GM23338 (cell line): ENCODE measurements around the gene PTTG1IP. TPM values are rescaled to one million over a fixed set of nuclear protein-coding genes. Genes with fewer than 3 reads are reported as not detected.

Source experiments
- ATAC-seq: fragments of 200-7000 bp; cut with Tn5 transposase; 3 replicates; pipeline ENCODE4 v1.9.1; 2020
- DNase-seq: peaks from one replicate; pipeline ENCODE4 v3.0.0-alpha.2; 2015; ENCODE audit warnings: low spot score
- H2AFZ ChIP-seq: fragments of 200-600 bp; sonication (generic); 2 replicates; pipeline ENCODE4 v1.8.0; 2016; ENCODE audit warnings: antibody characterized with exemption, mild to moderate bottlenecking, moderate library complexity
- H3F3A ChIP-seq: fragments of 200-600 bp; sonication (generic); replicated peaks from 2 replicates; pipeline ENCODE4 v1.8.0; 2017; ENCODE audit warnings: antibody characterized with exemption, mixed run types, low read depth
- H3K27ac ChIP-seq: fragments of 200-600 bp; sonication (generic); 2 replicates; pipeline ENCODE4 v1.6.1; 2016; ENCODE audit warnings: low read depth
- H3K27me3 ChIP-seq: fragments of 200-600 bp; sonication (generic); 2 replicates; pipeline ENCODE4 v1.8.0; 2016; ENCODE audit warnings: mild to moderate bottlenecking, mixed run types, moderate library complexity; ENCODE audit not compliant: insufficient read depth
- H3K36me3 ChIP-seq: fragments of 200-600 bp; sonication (generic); 2 replicates; pipeline ENCODE4 v1.8.0; 2016; ENCODE audit warnings: mild to moderate bottlenecking; ENCODE audit not compliant: insufficient read depth
- H3K4me1 ChIP-seq: fragments of 200-600 bp; sonication (generic); 2 replicates; pipeline ENCODE4 v1.8.0; 2016; ENCODE audit warnings: mild to moderate bottlenecking, moderate library complexity; ENCODE audit not compliant: insufficient read depth
- H3K4me2 ChIP-seq: fragments of 200-600 bp; sonication (generic); 2 replicates; pipeline ENCODE4 v1.7.1; 2017; ENCODE audit warnings: mixed run types
- H3K4me3 ChIP-seq: fragments of 200-600 bp; sonication (generic); 2 replicates; pipeline ENCODE4 v1.6.1; 2016; ENCODE audit warnings: mixed run types
- H3K79me2 ChIP-seq: fragments of 200-600 bp; sonication (generic); replicated peaks from 2 replicates; pipeline ENCODE4 v1.8.0; 2017; ENCODE audit warnings: mild to moderate bottlenecking; ENCODE audit not compliant: insufficient read depth
- H3K9me2 ChIP-seq: fragments of 200-600 bp; sonication (generic); 2 replicates; pipeline ENCODE4 v1.8.0; 2017; ENCODE audit not compliant: insufficient read depth
- H4K20me1 ChIP-seq: fragments of 200-600 bp; sonication (generic); replicated peaks from 2 replicates; pipeline ENCODE4 v1.8.0; 2017; ENCODE audit warnings: mild to moderate bottlenecking; ENCODE audit not compliant: insufficient read depth
- H3K27ac Mint-ChIP-seq: 2 replicates; pipeline ENCODE4 v1.8.0; 2020; ENCODE audit warnings: inconsistent platforms, mild to moderate bottlenecking, moderate library complexity, mixed read lengths
- H3K27me3 Mint-ChIP-seq: 3 replicates; pipeline ENCODE4 v1.8.0; 2022; ENCODE audit warnings: low read depth, mild to moderate bottlenecking, moderate library complexity, mixed read lengths, inconsistent platforms; ENCODE audit not compliant: insufficient read depth, poor library complexity
- H3K36me3 Mint-ChIP-seq: 3 replicates; pipeline ENCODE4 v1.8.0; 2021; ENCODE audit warnings: low read depth, mild to moderate bottlenecking, inconsistent platforms, moderate library complexity, mixed read lengths
- H3K4me1 Mint-ChIP-seq: 3 replicates; pipeline ENCODE4 v1.8.0; 2020; ENCODE audit warnings: mild to moderate bottlenecking, inconsistent platforms, mixed read lengths
- H3K4me3 Mint-ChIP-seq: 3 replicates; pipeline ENCODE4 v1.8.0; 2021; ENCODE audit warnings: moderate library complexity, mild to moderate bottlenecking, inconsistent platforms, mixed read lengths
- H3K9me3 Mint-ChIP-seq: 3 replicates; pipeline ENCODE4 v1.8.0; 2020; ENCODE audit warnings: moderate library complexity, mild to moderate bottlenecking, inconsistent platforms, mixed read lengths
- CREB1 ChIP-seq: fragments of 250-450 bp; sonication (Bioruptor Pico); IDR thresholded peaks from 2 replicates; pipeline ENCODE4 v1.5.0; 2020; ENCODE audit warnings: low read depth, mild to moderate bottlenecking, moderate library complexity
- EZH2phosphoT487 ChIP-seq: fragments of 200-600 bp; sonication (generic); IDR thresholded peaks from one replicate; pipeline ENCODE4 v1.8.1; 2018; ENCODE audit warnings: antibody characterized with exemption; ENCODE audit not compliant: unreplicated experiment
- JUNB ChIP-seq: IDR thresholded peaks from one replicate; pipeline ENCODE4 v1.6.1; 2016; ENCODE audit warnings: antibody characterized with exemption; ENCODE audit not compliant: unreplicated experiment
- NANOG ChIP-seq: IDR thresholded peaks from 2 replicates; pipeline ENCODE4 v1.6.1; 2016; ENCODE audit warnings: antibody characterized with exemption, borderline replicate concordance
- POLR2AphosphoS5 ChIP-seq: IDR thresholded peaks from 2 replicates; pipeline ENCODE4 v1.6.1; 2016; ENCODE audit warnings: antibody characterized with exemption, low read depth
- STAT1 ChIP-seq: IDR thresholded peaks from one replicate; pipeline ENCODE4 v1.6.1; 2016; ENCODE audit warnings: antibody characterized with exemption; ENCODE audit not compliant: unreplicated experiment
- ZNF331 ChIP-seq: fragments of 250-450 bp; sonication (Bioruptor Pico); IDR thresholded peaks from 2 replicates; pipeline ENCODE4 v1.5.0; 2020; ENCODE audit warnings: low read depth, mild to moderate bottlenecking, moderate library complexity
- polyA plus RNA-seq: library from polyadenylated mRNA; unstranded; fragments of >200 nt; fragmentation: Nextera tagmentation; extraction: Ambion mirVana; gene quantifications from 2 replicates; pipeline ENCODE4 v1.2.1, GENCODE V29; 2016
- total RNA-seq: library from RNA; depleted of rRNA; stranded (reverse); fragments of >200 nt; shearing (Covaris generic); gene quantifications from 2 replicates; pipeline ENCODE4 v1.2.3, GENCODE V29; 2014
- TF ChIP-seq, protein P1 (sequence below): IDR thresholded peaks from one replicate; pipeline ENCODE4 v1.6.1; 2018; ENCODE audit warnings: antibody characterized with exemption; ENCODE audit not compliant: unreplicated experiment
- TF ChIP-seq, protein P2 (sequence below), 2 experiments: fragments of 200-600 bp in 1 of 2; sonication (generic) in 1 of 2; conservative IDR thresholded peaks; 2 replicates each; pipeline versions ENCODE4 v1.5.1 to v1.6.1; 2016 to 2017; ENCODE audit warnings: antibody characterized with exemption in 2 of 2, low read depth in 2 of 2, mild to moderate bottlenecking in 2 of 2, moderate library complexity in 1 of 2

Gene PTTG1IP
- total and polyA plus RNA-seq, 2 experiments from 2014 or later, result 99.9 to 172 TPM

DNA sequence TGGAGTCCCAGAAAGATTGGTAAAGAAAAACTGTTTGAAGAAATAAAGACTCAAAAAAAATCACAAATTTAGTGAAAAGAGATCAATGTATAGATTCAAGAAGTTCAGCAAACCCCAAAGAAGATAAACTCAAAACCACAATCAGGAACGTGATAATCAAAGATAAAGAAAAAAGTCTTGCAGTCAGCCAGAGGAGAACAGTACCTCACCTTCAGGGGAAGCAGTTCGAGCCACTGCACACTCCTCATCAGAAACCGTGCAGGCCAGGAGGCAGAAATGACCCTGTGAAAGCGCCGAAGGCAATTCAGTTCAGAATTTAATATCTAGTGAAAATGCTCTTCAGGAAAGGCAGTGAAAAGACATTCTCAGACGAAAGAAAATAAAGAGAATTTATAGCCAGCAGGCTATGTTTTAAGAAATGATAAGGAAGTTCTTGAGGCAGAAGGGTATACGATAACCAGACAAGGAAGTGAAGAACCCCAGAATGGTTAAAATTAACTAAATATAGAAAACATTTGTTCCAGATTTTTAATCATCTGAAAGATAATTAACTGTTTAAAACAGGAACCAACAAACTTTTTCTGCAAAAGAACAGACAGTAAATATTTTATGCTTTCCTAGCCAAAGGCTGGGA is 42.1 kb downstream of the PTTG1IP start (continued):
- no peak for TF ChIP-seq ZNF331
- TF ChIP-seq STAT1, result no peak
- TF ChIP-seq, protein P1, sequence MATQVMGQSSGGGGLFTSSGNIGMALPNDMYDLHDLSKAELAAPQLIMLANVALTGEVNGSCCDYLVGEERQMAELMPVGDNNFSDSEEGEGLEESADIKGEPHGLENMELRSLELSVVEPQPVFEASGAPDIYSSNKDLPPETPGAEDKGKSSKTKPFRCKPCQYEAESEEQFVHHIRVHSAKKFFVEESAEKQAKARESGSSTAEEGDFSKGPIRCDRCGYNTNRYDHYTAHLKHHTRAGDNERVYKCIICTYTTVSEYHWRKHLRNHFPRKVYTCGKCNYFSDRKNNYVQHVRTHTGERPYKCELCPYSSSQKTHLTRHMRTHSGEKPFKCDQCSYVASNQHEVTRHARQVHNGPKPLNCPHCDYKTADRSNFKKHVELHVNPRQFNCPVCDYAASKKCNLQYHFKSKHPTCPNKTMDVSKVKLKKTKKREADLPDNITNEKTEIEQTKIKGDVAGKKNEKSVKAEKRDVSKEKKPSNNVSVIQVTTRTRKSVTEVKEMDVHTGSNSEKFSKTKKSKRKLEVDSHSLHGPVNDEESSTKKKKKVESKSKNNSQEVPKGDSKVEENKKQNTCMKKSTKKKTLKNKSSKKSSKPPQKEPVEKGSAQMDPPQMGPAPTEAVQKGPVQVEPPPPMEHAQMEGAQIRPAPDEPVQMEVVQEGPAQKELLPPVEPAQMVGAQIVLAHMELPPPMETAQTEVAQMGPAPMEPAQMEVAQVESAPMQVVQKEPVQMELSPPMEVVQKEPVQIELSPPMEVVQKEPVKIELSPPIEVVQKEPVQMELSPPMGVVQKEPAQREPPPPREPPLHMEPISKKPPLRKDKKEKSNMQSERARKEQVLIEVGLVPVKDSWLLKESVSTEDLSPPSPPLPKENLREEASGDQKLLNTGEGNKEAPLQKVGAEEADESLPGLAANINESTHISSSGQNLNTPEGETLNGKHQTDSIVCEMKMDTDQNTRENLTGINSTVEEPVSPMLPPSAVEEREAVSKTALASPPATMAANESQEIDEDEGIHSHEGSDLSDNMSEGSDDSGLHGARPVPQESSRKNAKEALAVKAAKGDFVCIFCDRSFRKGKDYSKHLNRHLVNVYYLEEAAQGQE, result no peak
- TF ChIP-seq, protein P2, sequence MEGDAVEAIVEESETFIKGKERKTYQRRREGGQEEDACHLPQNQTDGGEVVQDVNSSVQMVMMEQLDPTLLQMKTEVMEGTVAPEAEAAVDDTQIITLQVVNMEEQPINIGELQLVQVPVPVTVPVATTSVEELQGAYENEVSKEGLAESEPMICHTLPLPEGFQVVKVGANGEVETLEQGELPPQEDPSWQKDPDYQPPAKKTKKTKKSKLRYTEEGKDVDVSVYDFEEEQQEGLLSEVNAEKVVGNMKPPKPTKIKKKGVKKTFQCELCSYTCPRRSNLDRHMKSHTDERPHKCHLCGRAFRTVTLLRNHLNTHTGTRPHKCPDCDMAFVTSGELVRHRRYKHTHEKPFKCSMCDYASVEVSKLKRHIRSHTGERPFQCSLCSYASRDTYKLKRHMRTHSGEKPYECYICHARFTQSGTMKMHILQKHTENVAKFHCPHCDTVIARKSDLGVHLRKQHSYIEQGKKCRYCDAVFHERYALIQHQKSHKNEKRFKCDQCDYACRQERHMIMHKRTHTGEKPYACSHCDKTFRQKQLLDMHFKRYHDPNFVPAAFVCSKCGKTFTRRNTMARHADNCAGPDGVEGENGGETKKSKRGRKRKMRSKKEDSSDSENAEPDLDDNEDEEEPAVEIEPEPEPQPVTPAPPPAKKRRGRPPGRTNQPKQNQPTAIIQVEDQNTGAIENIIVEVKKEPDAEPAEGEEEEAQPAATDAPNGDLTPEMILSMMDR (conservative IDR thresholded peaks at IDR 0.05; ENCODE audit: low read depth in 2 of 2), result no peak
- no peak for TF ChIP-seq POLR2AphosphoS5
- no peak for TF ChIP-seq EZH2phosphoT487

DNA sequence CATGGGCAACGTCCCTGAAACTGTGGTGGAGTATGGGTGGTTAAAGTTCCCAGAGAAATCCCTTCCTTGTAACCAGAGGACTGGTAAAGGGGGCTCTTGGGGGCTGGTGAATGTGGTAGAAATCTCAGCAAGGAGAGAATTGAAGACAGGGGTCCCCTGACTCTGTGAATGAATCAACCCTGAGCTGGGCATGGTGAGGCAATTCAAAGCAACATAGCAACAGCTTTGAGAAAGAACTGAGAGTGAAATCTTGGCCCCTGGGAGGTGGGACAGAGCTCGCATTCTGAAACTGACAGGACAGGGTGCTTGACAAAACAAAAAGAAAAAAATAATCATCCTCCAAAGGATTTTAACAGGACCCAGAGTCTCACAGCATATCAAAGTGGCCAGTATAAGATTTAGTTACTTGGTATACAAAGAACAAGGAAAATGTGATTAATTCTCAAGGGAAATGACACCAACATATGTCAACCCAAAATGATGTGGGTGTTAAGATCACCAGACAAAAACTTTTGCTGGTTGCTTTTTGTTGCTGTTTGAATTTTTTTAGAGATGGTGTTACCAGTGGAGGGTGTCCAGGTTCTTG is 43.9 kb downstream of the PTTG1IP start:
- Mint-ChIP-seq H3K36me3 (peaks cover 9% of the 10 kb centered on the region; the same call in 2 of the 3 replicates), H3K4me1 (peaks cover 4% of the 10 kb centered on the region), H3K27ac (no peak overlapping the region), H3K27me3 (peaks cover 4% of the 10 kb centered on the region), H3K4me3 (no peak overlapping the region), H3K9me3 (peaks cover 43% of the 10 kb centered on the region)
- H3K27me3 ChIP-seq, result no peaks in the 10 kb centered on the region
- H4K20me1 ChIP-seq, result no peaks in the 10 kb centered on the region
- H2AFZ ChIP-seq, result no peak overlapping the region
- H3K9me2 ChIP-seq, result no peaks in the 10 kb centered on the region
- H3K4me2 ChIP-seq, result no peak overlapping the region
- no peaks in the 10 kb centered on the region for H3K36me3 ChIP-seq
- no peak overlapping the region for H3K4me3 ChIP-seq
- ATAC-seq, result no peak
- no peaks in the 10 kb centered on the region for H3K4me1 ChIP-seq
- H3K27ac ChIP-seq, result no peak overlapping the region
- no peak for DNase-seq
- H3F3A ChIP-seq, result no peaks in the 10 kb centered on the region
- no peaks in the 10 kb centered on the region for H3K79me2 ChIP-seq
- TF ChIP-seq, protein P1, result no peak
- TF ChIP-seq, protein P2 (conservative IDR thresholded peaks at IDR 0.05; ENCODE audit: low read depth in 2 of 2), result no peak
- TF ChIP-seq STAT1 (no peak), CREB1 (CRISPR knock-in tag) (no peak), JUNB (no peak), EZH2phosphoT487 (no peak), NANOG (no peak), POLR2AphosphoS5 (no peak)
